Central memory CD4-positive, alpha-beta T cell (primary cell): ENCODE measurements around the gene KLHL14.
"Not testable (repeated sequence)": the region's sequence is repeated elsewhere in the genome, so short reads cannot be mapped to it uniquely, and the experiment has no call there.

Source experiments
- DNase-seq: peaks from one replicate; pipeline ENCODE4 v3.0.0; 2022

Gene KLHL14

DNA sequence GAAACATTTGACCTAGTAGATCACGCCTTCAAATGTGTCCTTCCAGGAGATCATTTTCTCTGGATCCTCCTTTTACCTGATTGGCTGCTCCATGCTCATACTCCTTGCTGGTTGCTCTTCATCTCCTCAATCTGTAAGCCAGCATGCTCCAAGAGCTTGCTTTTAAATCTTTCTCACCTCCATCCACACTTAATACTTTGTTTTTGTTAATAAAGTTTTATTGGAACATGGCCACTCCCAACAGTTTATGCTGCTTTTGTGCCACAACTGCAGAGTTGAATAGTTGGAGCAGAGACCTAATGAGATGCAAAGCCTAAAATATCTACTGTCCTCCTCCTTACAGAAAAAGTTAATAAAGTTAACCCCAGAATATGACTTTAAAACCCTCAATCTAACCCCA lies 60.0 kb downstream of the KLHL14 start:
- DNase-seq, result no peak

GRCh38 chr18:32711862-32712261 lies 61.0 kb downstream of the KLHL14 start:
- DNase-seq, result no peak

DNA sequence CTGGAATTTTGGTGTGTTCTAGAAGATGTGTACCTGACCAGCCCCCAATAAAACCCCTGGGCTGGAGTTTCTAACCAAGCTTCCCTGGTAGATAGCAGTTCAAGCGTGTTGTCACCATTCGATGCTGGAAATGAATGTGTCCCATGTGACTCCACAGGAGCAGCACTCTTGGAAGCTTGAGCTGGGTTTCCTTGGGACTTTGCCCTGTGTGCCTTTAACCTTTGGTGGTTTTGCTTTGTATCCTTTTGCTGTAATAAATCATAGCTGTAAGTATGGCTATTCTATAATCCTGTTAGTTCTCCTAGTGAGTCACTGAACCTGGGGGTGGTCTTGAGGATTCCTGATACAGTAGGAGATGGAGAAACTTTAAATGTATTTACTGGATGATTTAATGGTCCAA lies 65.2 kb downstream of the KLHL14 start:
- DNase-seq, result no peak

DNA sequence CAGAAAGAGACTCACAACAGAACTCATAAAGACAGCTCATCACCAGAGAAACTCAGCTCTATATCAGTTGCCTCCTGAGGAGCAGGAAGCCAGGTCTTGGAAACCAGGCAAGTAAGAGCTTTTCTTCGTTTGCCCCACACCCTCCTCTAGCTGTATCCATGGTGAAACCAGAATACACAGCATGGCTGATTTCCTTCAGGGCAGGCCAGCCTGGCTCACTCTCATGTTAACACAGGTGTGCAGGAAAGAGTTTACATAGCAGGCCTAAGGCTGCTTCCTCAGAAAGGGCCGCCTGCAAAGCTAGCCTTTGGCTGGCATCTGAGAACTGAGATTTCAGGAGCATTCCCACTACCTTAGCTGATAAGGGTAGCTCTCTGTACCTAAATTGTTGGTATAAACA lies 65.7 kb downstream of the KLHL14 start:
- DNase-seq, result no peak

GRCh38 chr18:32701313-32701712 lies 71.5 kb downstream of the KLHL14 start:
- DNase-seq, result no peak

GRCh38 chr18:32698153-32698552 lies 74.7 kb downstream of the KLHL14 start:
- DNase-seq, result no peak

DNA sequence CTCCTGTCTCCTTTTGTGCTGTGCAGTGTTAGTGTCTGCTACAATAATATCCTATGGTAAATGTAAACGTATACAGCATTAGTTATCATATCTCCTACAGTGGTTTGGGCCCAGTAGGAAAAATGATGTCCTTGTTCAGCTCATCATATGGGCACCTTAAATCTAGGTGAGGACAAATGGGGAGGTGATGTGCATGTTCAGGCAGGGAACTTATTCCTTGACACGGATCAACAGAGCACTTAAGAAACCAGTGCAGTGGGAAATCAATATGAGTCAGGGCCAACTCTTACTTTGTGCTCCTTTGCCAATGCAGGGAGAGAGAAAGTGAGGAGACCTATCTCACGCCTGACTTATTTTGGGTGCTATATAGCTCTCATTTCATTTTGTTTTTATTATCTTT lies 76.4 kb downstream of the KLHL14 start:
- DNase-seq, result no peak

- no peak for DNase-seq
These were observed 77.3 kb downstream of the KLHL14 start for GRCh38 chr18:32695534-32695933.

GRCh38 chr18:32688821-32689220 lies 84.0 kb downstream of the KLHL14 start:
- no peak for DNase-seq

- no peak for DNase-seq
These were observed 87.9 kb downstream of the KLHL14 start for GRCh38 chr18:32684940-32685339.

DNA sequence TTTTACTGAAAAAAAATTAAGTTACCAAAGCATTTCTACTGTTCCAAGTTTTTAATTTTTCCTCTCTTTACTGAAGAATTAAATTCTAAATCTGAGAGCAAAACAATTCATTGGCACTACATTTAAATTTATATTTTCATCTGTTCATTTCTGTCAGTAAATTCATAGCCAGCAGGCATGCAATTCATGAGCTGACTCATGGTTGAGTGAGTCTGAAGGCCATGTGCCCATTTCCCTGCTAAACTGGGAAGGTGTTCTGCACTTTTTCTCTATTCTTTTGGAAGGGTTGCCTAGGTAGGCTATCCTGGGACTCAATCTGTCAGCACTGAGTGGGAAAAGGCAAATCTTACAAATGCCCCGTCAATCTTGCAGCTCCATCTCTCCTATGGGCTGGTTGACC lies 88.7 kb downstream of the KLHL14 start:
- DNase-seq, result no peak

- DNase-seq, result no peak
These were observed 89.8 kb downstream of the KLHL14 start for GRCh38 chr18:32683044-32683443.

- DNase-seq, result no peak
These were observed 95.2 kb downstream of the KLHL14 start for GRCh38 chr18:32677578-32677977.

DNA sequence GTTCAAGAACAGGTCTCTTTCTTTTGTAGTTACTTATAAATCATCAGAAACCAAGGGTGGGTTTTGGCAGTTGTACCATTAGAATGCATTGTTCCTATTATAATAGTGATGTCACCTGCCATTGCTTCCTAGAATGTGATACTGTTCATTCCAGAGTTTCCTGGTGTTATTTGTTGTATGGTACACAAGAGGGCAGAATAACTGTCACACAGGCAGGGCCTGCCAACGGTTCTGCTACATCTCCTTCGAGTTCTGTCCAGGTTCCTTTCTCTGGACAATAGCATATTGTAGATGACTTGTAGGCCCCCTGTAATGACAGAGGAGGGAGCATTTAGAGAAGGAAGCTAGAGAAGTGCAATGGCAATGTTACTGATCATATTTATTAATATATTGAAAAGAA lies 98.3 kb downstream of the KLHL14 start:
- no peak for DNase-seq

GRCh38 chr18:32672398-32672797 lies 100.4 kb downstream of the KLHL14 start:
- DNase-seq, result no peak

DNA sequence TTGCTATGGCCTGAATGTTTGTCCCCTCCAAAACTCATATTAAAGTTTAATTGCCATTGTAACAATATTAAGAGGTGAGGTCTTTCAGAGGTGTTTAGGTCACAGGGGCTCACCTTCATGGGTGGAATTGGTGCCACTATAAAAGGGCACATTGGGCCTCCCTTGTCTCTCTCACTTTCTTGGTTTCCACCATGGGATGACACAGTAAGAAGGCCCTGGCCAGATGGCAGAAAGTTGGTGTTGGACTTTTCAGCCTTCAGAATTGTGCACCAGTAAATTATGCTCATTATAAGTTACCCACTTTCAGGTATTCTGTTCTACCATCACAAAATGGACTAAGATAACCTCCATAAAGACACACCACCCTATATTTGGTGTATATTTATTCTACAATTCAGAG lies 102.1 kb downstream of the KLHL14 start:
- no peak for DNase-seq

GRCh38 chr18:32669549-32670165 lies 103.2 kb downstream of the KLHL14 start:
- no peak for DNase-seq

DNA sequence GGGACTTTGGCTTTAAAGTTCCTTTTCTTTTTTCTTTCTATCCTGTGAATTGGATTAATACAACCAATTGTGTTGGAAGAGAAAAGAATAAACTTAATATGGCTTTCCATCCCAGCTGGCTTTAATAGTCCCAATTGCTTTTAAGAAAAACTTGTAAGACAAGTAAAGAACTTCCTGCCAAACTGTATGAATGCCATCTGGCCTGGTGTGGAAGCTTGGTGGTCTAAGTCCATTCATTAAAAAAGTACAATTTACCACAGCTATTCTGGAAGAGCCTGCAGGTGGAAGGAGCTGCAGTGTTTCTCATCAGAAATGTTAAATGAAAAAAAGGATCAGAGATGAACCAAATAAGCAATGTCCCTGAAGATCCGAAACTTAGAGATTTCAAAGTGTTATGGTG lies 103.9 kb downstream of the KLHL14 start:
- no peak for DNase-seq

GRCh38 chr18:32661486-32662299 lies 111.1 kb downstream of the KLHL14 start:
- no peak for DNase-seq

- DNase-seq, result not testable (repeated sequence)
These were observed 118.3 kb downstream of the KLHL14 start for GRCh38 chr18:32654507-32654906.

DNA sequence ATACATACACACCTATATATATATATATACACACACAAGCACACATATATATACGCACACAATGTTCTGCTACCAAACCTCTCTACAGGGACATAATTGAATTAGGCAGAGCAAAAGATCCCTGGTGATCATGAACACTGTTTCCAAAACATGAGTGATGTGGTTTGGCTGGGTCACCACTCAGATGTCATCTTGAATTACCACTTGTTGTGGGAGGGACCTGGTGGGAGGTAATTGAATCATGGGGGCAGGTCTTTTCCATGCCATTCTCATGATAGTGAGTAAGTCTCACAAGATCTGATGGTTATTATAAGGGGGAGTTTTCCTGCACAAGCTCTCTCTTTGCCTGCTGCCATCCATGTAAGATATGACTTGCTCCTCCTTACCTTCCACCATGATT lies 135.2 kb downstream of the KLHL14 start:
- DNase-seq, result not testable (repeated sequence)

DNA sequence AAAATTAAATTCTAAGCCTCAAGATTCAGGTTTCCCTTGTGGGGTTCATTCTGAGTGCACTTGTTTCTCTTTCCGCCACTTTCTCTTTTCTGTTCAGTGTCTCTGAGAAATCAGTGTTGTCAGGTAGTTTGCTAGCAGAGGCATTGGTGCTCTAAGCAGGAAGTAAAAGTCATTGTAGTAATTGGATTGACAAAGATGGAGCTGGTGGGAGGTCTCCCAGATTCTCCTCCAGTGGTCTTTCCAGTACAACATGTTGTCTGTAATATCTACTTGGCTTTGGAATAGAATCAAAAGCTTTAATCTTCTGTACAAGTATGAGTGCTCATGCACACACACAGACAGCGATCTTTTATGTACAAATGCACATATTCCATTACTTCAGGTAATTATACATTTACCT lies 135.6 kb downstream of the KLHL14 start:
- DNase-seq, result no peak

DNA sequence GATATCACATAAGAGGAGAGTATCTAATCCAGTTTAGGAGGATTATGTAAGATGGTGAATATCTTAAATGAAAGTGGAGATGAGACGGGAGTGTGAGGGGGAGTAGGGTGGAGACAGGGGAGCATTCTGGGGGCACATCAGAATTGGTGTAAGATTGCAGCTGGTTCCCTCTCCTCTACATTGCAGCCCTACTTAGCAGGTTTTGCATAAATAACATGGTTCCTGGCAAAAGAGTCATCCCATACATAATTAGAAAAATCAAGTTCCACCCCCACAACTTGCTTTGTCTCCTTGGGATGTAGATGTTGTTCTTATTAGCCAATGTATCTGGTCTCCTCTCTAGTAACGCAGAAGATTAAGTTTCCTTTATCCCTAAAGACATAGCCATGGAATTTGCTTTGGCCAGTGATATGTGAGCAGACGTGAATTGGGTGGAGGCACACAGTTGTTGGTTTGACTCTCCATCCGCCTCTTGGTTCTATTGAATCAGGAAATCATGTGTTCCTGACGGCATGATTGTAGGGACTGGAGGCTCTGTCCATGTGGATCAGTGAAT lies 137.9 kb downstream of the KLHL14 start:
- no peak for DNase-seq

DNA sequence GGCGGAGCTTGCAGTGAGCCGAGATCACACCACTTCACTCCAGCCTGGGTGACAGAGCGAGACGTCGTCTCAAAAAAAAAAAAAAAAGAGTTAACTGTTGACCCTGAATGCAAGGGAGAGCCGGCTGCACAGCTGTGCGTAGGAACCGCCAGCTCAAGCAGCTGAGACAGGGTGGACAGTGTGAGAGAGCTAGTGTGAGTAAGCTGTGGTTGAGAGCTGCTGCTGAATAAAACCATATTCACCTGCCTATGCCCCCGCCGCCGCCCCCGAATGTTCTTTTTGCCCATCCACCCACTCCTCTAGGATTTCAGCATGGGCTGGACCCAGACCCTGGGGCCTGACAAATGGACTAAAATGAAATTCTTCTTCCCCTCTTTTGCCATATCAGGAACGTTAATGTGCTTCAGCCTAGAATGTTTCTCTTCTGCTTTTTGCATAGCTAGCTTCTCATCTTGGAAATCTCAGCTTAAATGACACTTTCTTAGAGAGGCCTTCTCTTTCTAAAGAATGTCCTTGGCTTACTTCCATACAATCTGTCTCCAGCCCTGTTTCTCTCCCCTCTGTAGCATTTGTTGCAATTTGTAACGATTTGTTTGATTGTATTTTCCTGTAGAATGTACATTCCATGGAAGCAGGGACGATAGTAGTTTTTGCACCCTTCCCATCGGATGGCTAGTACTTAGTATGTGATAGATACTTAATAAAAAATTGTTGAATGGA lies 142.7 kb downstream of the KLHL14 start:
- DNase-seq, result no peak
